ENCODE data around the gene SHISA9.

DNA sequence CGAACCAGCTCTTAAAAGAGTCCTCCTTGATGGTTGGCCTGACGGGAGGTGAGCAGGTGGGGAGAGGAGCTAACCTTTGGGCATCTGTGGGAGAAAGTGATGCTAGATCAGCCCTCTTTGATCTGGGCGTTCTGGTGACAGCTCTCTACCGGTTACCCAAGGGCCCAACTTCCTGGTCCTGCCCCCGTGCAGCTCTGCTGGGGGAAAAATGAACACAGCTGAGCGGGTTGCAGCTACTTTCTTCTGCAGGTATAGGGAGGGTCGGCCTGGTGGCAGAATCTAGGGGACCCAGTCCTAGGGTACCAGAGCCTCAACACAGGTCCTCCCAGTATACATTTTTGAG lies 2.9 kb downstream of the SHISA9 start:
- TF ChIP-seq, protein P1, sequence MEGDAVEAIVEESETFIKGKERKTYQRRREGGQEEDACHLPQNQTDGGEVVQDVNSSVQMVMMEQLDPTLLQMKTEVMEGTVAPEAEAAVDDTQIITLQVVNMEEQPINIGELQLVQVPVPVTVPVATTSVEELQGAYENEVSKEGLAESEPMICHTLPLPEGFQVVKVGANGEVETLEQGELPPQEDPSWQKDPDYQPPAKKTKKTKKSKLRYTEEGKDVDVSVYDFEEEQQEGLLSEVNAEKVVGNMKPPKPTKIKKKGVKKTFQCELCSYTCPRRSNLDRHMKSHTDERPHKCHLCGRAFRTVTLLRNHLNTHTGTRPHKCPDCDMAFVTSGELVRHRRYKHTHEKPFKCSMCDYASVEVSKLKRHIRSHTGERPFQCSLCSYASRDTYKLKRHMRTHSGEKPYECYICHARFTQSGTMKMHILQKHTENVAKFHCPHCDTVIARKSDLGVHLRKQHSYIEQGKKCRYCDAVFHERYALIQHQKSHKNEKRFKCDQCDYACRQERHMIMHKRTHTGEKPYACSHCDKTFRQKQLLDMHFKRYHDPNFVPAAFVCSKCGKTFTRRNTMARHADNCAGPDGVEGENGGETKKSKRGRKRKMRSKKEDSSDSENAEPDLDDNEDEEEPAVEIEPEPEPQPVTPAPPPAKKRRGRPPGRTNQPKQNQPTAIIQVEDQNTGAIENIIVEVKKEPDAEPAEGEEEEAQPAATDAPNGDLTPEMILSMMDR (IDR thresholded peaks at IDR 0.05) = no peak
- TF ChIP-seq POLR2A (IDR thresholded peaks at IDR 0.05) (no peak), EP300 (IDR thresholded peaks at IDR 0.05) (no peak)
